ENCODE data around the gene TRIP13.

Gene TRIP13

GRCh38 chr5:949815-950560 is 57.3 kb downstream of the TRIP13 start:
- Histone ChIP-seq H3K36me3 (ENCODE audit: insufficient read depth, low read length) (no peaks in the 10 kb centered on the region), H3K4me1 (ENCODE audit: control insufficient read depth, insufficient read depth, low read length, unreplicated experiment) (no peaks in the 10 kb centered on the region), H3K27ac (ENCODE audit: low read depth, low read length) (no peak overlapping the region), H3K79me2 (ENCODE audit: control insufficient read depth, insufficient read depth, low read length, unreplicated experiment) (no peaks in the 10 kb centered on the region), H3K4me3 (ENCODE audit: low read depth, low read length) (no peak overlapping the region), H3K27me3 (ENCODE audit: insufficient read depth, low read length) (peaks cover 66% of the 10 kb centered on the region), H2AFZ (ENCODE audit: low read length, unreplicated experiment) (no peak overlapping the region)

- Histone ChIP-seq H3K27ac (ENCODE audit: low read depth, low read length) (no peak overlapping the region), H3K4me1 (ENCODE audit: control insufficient read depth, insufficient read depth, low read length, unreplicated experiment) (peaks cover 10% of the 10 kb centered on the region), H3K4me3 (ENCODE audit: low read depth, low read length) (no peak overlapping the region), H3K79me2 (ENCODE audit: control insufficient read depth, insufficient read depth, low read length, unreplicated experiment) (no peaks in the 10 kb centered on the region), H3K36me3 (ENCODE audit: insufficient read depth, low read length) (no peaks in the 10 kb centered on the region), H2AFZ (ENCODE audit: low read length, unreplicated experiment) (no peak overlapping the region), H3K27me3 (ENCODE audit: insufficient read depth, low read length) (peaks cover 56% of the 10 kb centered on the region)
Observed at GRCh38 chr5:951940-952596, 59.4 kb downstream of the TRIP13 start.

DNA sequence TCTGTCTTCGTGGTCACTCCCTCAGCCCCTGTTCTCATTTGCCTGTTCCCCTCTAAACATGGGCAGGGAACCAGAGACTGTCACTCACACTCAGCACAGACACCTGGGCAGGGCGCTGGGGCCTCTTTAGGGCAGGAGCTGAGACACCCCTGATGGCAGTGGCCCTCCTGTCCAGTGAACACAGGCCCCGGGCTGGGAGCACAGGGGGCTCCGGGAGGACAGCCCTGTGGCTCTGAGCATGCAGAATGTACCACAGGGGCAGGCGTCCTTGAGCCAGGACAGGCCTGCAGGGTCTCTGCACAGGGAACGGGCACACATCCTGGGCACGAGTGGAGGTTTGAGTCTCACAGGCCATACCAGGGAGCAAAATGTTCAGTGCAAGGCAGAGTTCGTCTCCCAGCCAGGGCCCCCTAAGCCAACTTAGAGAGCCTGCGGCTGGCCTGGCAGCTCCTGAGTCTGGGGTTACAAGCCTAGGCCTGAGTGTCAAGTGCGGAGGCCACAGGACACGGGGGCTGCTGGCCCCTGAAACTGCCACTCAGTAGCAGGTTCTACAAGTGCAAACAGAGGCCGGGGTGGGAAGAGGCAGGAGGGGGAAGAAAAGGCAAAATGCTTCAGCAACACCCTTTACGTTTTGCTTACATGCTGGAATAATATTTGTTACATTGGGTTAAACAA is 60.0 kb downstream of the TRIP13 start:
- H3K36me3 ChIP-seq (ENCODE audit: insufficient read depth, low read length): no peaks in the 10 kb centered on the region
- peaks cover 17% of the 10 kb centered on the region for H3K4me1 ChIP-seq (ENCODE audit: control insufficient read depth, insufficient read depth, low read length, unreplicated experiment)
- no peak overlapping the region for H3K4me3 ChIP-seq (ENCODE audit: low read depth, low read length)
- H3K79me2 ChIP-seq (ENCODE audit: control insufficient read depth, insufficient read depth, low read length, unreplicated experiment): no peaks in the 10 kb centered on the region
- peaks cover 49% of the 10 kb centered on the region for H3K27me3 ChIP-seq (ENCODE audit: insufficient read depth, low read length)
- no peak overlapping the region for H3K27ac ChIP-seq (ENCODE audit: low read depth, low read length)
- no peak overlapping the region for H2AFZ ChIP-seq (ENCODE audit: low read length, unreplicated experiment)

DNA sequence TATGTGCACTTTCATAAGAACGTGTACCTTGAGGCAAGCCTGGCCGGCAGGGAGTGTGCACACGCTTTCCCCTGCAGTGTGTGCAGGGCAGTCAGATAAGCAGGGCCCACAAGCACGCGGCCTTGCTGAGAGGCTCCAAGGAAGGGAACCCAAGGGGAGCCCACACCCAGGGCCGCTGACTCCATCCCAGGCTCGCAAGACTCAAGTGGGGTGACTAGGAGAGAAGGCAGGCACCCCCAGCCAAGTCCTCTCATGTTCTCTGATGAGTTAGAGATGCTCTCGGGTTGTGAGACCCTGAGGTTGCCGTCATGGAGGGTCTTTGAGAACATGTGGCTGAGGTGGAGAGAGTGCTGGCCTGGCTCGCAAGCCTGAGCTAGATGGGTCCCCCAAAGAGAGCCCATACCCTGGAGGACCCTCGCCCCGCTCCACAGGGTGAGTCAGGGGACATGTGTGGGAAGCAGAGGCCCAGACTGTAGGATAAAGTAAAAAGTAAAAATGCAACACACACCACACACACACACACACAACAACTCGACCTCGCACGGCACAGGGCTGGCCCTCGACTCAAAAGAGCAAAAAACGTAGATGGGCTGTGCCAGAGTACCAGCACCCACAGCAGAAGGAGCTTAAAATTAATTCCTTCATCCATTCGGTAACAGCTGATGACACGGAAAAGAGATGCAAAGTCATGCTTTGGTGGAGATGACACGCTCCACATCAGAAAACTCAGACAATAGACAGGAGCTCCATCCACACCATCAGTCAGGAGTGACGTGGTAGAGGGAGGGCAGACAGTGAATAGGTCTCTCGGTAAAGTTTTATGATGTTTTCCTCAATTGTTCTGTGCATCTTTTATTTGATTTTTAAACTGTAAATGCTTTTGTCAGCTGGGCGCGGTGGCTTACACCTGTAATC is 61.1 kb downstream of the TRIP13 start:
- H2AFZ ChIP-seq (ENCODE audit: low read length, unreplicated experiment): no peak overlapping the region
- no peaks in the 10 kb centered on the region for H3K36me3 ChIP-seq (ENCODE audit: insufficient read depth, low read length)
- H3K4me1 ChIP-seq (ENCODE audit: control insufficient read depth, insufficient read depth, low read length, unreplicated experiment): peaks cover 27% of the 10 kb centered on the region
- no peaks in the 10 kb centered on the region for H3K79me2 ChIP-seq (ENCODE audit: control insufficient read depth, insufficient read depth, low read length, unreplicated experiment)
- H3K4me3 ChIP-seq (ENCODE audit: low read depth, low read length): no peak overlapping the region
- peaks cover 46% of the 10 kb centered on the region for H3K27me3 ChIP-seq (ENCODE audit: insufficient read depth, low read length)
- no peak overlapping the region for H3K27ac ChIP-seq (ENCODE audit: low read depth, low read length)

DNA sequence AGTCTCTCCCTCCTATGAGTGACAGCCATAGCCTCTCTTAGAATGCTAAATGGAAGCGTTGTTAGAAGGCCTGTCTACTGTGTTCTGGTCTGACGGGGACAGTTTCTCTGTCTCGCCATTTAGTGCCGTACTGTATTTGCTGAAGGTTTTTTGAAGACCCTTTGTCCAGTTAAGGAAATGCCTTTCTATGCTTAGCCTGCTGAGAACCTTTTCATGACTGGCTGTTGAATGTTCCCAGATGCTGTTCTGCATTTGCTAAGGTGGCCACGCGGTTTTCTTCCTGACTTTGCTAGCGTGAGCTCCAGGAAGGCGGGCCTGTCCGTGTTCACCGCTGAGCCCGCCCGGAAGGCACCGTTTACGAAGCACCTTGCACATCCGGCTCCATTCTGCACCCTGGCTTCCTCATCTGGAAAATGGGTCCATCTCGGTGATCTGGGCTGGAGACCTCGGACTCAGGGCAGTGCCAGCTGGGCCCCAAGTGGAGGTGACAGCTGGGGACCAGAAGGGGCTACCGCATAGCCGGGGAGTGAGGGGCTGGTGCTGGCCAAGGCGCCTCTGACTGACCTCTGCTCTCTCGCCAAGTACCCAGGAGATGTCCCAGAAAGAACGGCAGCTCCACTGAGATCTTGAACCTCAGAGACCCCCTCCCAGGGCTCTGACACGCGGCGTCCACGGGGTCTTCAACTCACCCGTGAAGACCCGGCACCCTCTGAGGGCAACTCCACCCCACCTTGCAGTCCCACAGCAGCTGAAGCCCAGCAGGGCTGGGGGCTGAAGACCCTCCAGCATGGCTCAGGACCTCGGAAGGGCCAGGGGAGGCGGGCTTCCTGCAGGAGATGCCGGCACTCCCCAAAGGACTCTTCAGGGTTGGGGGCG is 63.4 kb downstream of the TRIP13 start:
- H3K4me3 ChIP-seq (ENCODE audit: low read depth, low read length): peak overlapping the region; percentile 60; the same call in 1 of the 2 replicates
- H3K27ac ChIP-seq (ENCODE audit: low read depth, low read length): peak overlapping the region; percentile 83; the same call in 1 of the 2 replicates
- H3K4me1 ChIP-seq (ENCODE audit: control insufficient read depth, insufficient read depth, low read length, unreplicated experiment): peaks cover 33% of the 10 kb centered on the region
- H3K36me3 ChIP-seq (ENCODE audit: insufficient read depth, low read length): no peaks in the 10 kb centered on the region
- H3K27me3 ChIP-seq (ENCODE audit: insufficient read depth, low read length): peaks cover 28% of the 10 kb centered on the region
- no peaks in the 10 kb centered on the region for H3K79me2 ChIP-seq (ENCODE audit: control insufficient read depth, insufficient read depth, low read length, unreplicated experiment)
- H2AFZ ChIP-seq (ENCODE audit: low read length, unreplicated experiment): no peak overlapping the region

GRCh38 chr5:956941-957747 is 64.5 kb downstream of the TRIP13 start:
- Histone ChIP-seq H3K36me3 (ENCODE audit: insufficient read depth, low read length) (no peaks in the 10 kb centered on the region), H3K27ac (ENCODE audit: low read depth, low read length) (peak overlapping the region; percentile 83), H3K79me2 (ENCODE audit: control insufficient read depth, insufficient read depth, low read length, unreplicated experiment) (no peaks in the 10 kb centered on the region), H3K4me1 (ENCODE audit: control insufficient read depth, insufficient read depth, low read length, unreplicated experiment) (peaks cover 33% of the 10 kb centered on the region), H3K4me3 (ENCODE audit: low read depth, low read length) (peak overlapping the region; percentile 60), H3K27me3 (ENCODE audit: insufficient read depth, low read length) (peaks cover 18% of the 10 kb centered on the region), H2AFZ (ENCODE audit: low read length, unreplicated experiment) (no peak overlapping the region)

DNA sequence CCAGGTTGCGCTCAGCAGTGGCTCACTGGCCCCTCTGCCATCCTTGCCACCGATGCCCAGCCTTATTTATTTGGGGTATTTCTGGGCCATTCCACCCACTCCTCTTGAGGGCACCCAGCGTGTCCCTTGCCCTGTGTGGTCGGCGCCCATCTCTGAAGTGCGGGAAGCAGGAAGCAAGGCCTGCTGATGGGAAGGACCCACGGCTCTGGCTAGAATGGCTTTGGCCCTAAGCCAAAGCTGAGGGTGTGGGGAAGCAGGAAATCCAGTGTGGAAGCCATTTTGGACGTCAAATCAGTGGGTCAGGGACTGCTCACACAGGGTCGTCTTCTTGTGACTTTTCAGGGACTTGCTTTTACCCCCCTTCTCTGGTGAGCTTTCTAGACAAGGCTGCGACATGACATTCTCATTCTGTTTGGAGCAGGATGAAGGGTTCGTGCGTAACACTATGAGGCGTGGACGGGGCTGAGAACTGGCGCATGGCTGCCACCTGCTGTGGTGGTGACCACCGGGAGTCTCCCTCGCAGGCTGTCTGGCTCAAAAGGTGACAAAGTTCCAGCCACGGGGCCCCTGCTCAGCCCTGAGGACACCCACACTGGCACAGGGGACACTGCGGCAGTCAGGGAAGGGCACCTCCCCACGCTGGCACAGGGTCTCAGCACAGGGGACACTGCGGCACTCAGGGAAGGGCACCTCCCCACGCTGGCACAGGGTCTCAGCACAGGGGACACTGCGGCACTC is 65.2 kb downstream of the TRIP13 start:
- Histone ChIP-seq H3K27me3 (ENCODE audit: insufficient read depth, low read length) (peaks cover 16% of the 10 kb centered on the region), H2AFZ (ENCODE audit: low read length, unreplicated experiment) (no peak overlapping the region), H3K36me3 (ENCODE audit: insufficient read depth, low read length) (no peaks in the 10 kb centered on the region), H3K27ac (ENCODE audit: low read depth, low read length) (peak overlapping the region; percentile 83), H3K4me3 (ENCODE audit: low read depth, low read length) (no peak overlapping the region), H3K4me1 (ENCODE audit: control insufficient read depth, insufficient read depth, low read length, unreplicated experiment) (peaks cover 33% of the 10 kb centered on the region), H3K79me2 (ENCODE audit: control insufficient read depth, insufficient read depth, low read length, unreplicated experiment) (no peaks in the 10 kb centered on the region)

- H3K27ac ChIP-seq (ENCODE audit: low read depth, low read length): peak overlapping the region; percentile 83
- H3K4me1 ChIP-seq (ENCODE audit: control insufficient read depth, insufficient read depth, low read length, unreplicated experiment): peaks cover 35% of the 10 kb centered on the region
- H3K4me3 ChIP-seq (ENCODE audit: low read depth, low read length): no peak overlapping the region
- H3K36me3 ChIP-seq (ENCODE audit: insufficient read depth, low read length): no peaks in the 10 kb centered on the region
- peaks cover 26% of the 10 kb centered on the region for H3K27me3 ChIP-seq (ENCODE audit: insufficient read depth, low read length)
- no peaks in the 10 kb centered on the region for H3K79me2 ChIP-seq (ENCODE audit: control insufficient read depth, insufficient read depth, low read length, unreplicated experiment)
- peak overlapping the region; percentile 47 for H2AFZ ChIP-seq (ENCODE audit: low read length, unreplicated experiment)
Observed at GRCh38 chr5:958701-959571, 66.3 kb downstream of the TRIP13 start.

Data from ACC112 (cell line).